Keratinocyte (primary cell): ENCODE data around the gene NDUFB6.

Experiments used
- EZH2 ChIP-seq: IDR thresholded peaks from one replicate; pipeline ENCODE4 v1.6.1; 2012; ENCODE audit warnings: inconsistent platforms, mild to moderate bottlenecking, low read length, moderate library complexity
- TF ChIP-seq, protein P1 (sequence below), 3 experiments: IDR thresholded peaks in 1 of 3; conservative IDR thresholded peaks in 1 of 3; optimal IDR thresholded peaks in 1 of 3; 2 replicates in 2 of 3; 3 replicates in 1 of 3; pipeline versions ENCODE3 to v1.5.1; 2011; ENCODE audit warnings: low read length in 3 of 3, mild to moderate bottlenecking in 3 of 3, moderate library complexity in 2 of 3, control low read depth in 1 of 3, inconsistent platforms in 1 of 3; ENCODE audit not compliant: insufficient read depth in 2 of 3; ENCODE audit errors: extremely low read depth in 1 of 3

DNA sequence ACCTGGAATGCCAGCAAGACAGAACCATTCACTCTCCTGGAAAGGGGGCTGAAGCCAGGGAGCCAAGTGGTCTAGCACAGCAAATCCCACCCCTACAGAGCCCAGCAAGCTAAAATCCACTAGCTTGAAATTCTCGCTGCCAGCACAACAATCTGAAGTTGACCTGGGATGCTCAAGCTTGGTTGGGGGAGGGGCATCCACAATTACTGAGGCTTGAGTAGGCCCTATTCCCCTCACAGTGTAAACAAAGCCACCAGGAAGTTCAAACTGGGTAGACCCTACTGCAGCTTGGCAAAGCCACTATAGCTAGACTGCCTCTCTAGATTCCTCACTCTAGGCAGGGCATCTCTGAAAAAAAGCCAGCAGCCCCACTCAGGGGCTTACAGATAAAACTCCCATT, 64.2 kb downstream of the NDUFB6 start:
- TF ChIP-seq, protein P1, sequence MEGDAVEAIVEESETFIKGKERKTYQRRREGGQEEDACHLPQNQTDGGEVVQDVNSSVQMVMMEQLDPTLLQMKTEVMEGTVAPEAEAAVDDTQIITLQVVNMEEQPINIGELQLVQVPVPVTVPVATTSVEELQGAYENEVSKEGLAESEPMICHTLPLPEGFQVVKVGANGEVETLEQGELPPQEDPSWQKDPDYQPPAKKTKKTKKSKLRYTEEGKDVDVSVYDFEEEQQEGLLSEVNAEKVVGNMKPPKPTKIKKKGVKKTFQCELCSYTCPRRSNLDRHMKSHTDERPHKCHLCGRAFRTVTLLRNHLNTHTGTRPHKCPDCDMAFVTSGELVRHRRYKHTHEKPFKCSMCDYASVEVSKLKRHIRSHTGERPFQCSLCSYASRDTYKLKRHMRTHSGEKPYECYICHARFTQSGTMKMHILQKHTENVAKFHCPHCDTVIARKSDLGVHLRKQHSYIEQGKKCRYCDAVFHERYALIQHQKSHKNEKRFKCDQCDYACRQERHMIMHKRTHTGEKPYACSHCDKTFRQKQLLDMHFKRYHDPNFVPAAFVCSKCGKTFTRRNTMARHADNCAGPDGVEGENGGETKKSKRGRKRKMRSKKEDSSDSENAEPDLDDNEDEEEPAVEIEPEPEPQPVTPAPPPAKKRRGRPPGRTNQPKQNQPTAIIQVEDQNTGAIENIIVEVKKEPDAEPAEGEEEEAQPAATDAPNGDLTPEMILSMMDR (optimal IDR thresholded peaks at IDR 0.05 in 1 of 3, IDR thresholded peaks at IDR 0.05 in 1 of 3, conservative IDR thresholded peaks at IDR 0.05 in 1 of 3; ENCODE audit: extremely low read depth in 1 of 3, insufficient read depth in 2 of 3, low read length in 3 of 3) = no peak
- no peak for TF ChIP-seq EZH2
